KMS-11 (cell line): ENCODE measurements around the gene LPIN2.
"Not testable (repeated sequence)": the region's sequence is repeated elsewhere in the genome, so short reads cannot be mapped to it uniquely, and the experiment has no call there.

ENCODE experiments used
- H2AFZ ChIP-seq: fragments of 200-600 bp; sonication (generic); 2 replicates; pipeline ENCODE4 v1.6.1; 2016; ENCODE audit warnings: antibody characterized with exemption, mixed run types, low read depth
- H3K27ac ChIP-seq: fragments of 200-600 bp; sonication (generic); 2 replicates; pipeline ENCODE4 v1.6.1; 2016; ENCODE audit warnings: mild to moderate bottlenecking, mixed run types
- H3K27me3 ChIP-seq: fragments of 200-600 bp; sonication (generic); 2 replicates; pipeline ENCODE4 v1.6.1; 2017; ENCODE audit warnings: mild to moderate bottlenecking, low read depth, mixed run types, moderate library complexity; ENCODE audit not compliant: insufficient read depth
- H3K36me3 ChIP-seq: fragments of 200-600 bp; sonication (generic); 2 replicates; pipeline ENCODE4 v1.6.1; 2017; ENCODE audit warnings: mild to moderate bottlenecking, mixed run types; ENCODE audit not compliant: insufficient read depth
- H3K4me1 ChIP-seq: fragments of 200-600 bp; sonication (generic); 2 replicates; pipeline ENCODE4 v1.6.1; 2016; ENCODE audit warnings: mild to moderate bottlenecking, low read depth, mixed run types; ENCODE audit not compliant: poor library complexity, severe bottlenecking
- H3K4me2 ChIP-seq: fragments of 200-600 bp; sonication (generic); 2 replicates; pipeline ENCODE4 v1.7.0; 2016; ENCODE audit warnings: mild to moderate bottlenecking, mixed run types
- H3K4me3 ChIP-seq: fragments of 200-600 bp; sonication (generic); IDR thresholded peaks from 2 replicates; pipeline ENCODE4 v1.6.1; 2017; ENCODE audit warnings: low read depth, low read length, mixed read lengths; ENCODE audit not compliant: insufficient read depth
- H3K79me2 ChIP-seq: fragments of 200-600 bp; sonication (generic); 2 replicates; pipeline ENCODE4 v1.6.1; 2016; ENCODE audit warnings: low read depth, mixed run types; ENCODE audit not compliant: insufficient read depth
- H3K9ac ChIP-seq: fragments of 200-600 bp; sonication (generic); 2 replicates; pipeline ENCODE4 v1.6.1; 2016; ENCODE audit warnings: mild to moderate bottlenecking, mixed run types
- H4K20me1 ChIP-seq: fragments of 200-600 bp; sonication (generic); 2 replicates; pipeline ENCODE4 v1.6.1; 2016; ENCODE audit warnings: mild to moderate bottlenecking, mixed run types; ENCODE audit not compliant: insufficient read depth
- CTCF ChIP-seq: fragments of 200-600 bp; sonication (generic); conservative IDR thresholded peaks from 2 replicates; pipeline ENCODE4 v1.6.1; 2017; ENCODE audit warnings: low read depth, mild to moderate bottlenecking, antibody characterized with exemption, low read length, moderate library complexity, mixed read lengths

The LPIN2 gene

GRCh38 chr18:3007491-3007890 lies 5.5 kb downstream of the LPIN2 start:
- no peak overlapping the region for H3K9ac ChIP-seq
- H3K4me2 ChIP-seq, result no peak overlapping the region
- H3K36me3 ChIP-seq, result no peaks in the 10 kb centered on the region
- no peaks in the 10 kb centered on the region for H4K20me1 ChIP-seq
- H3K4me1 ChIP-seq, result no peaks in the 10 kb centered on the region
- H3K27me3 ChIP-seq, result no peaks in the 10 kb centered on the region
- peaks cover 13% of the 10 kb centered on the region for H3K79me2 ChIP-seq
- H2AFZ ChIP-seq, result no peak overlapping the region
- no peak overlapping the region for H3K4me3 ChIP-seq
- TF ChIP-seq CTCF, result no peak
- H3K27ac ChIP-seq, result no peak overlapping the region

GRCh38 chr18:3005462-3005861 lies 7.5 kb downstream of the LPIN2 start:
- H3K36me3 ChIP-seq, result no peaks in the 10 kb centered on the region
- no peak overlapping the region for H3K27ac ChIP-seq
- no peak overlapping the region for H2AFZ ChIP-seq
- H3K4me3 ChIP-seq, result no peak overlapping the region
- no peaks in the 10 kb centered on the region for H3K27me3 ChIP-seq
- no peak overlapping the region for H3K9ac ChIP-seq
- no peak overlapping the region for H3K4me2 ChIP-seq
- TF ChIP-seq CTCF, result no peak
- H3K79me2 ChIP-seq, result peaks cover 10% of the 10 kb centered on the region; the same call in 1 of the 2 replicates
- H4K20me1 ChIP-seq, result no peaks in the 10 kb centered on the region
- H3K4me1 ChIP-seq, result no peaks in the 10 kb centered on the region

- not testable (repeated sequence) for H3K4me2 ChIP-seq, H3K27ac ChIP-seq, H2AFZ ChIP-seq, H3K79me2 ChIP-seq, H3K4me3 ChIP-seq, H3K27me3 ChIP-seq, H3K36me3 ChIP-seq, H3K4me1 ChIP-seq, H3K9ac ChIP-seq, H4K20me1 ChIP-seq
These were observed 9.2 kb downstream of the LPIN2 start for GRCh38 chr18:3003766-3004165.

GRCh38 chr18:3002732-3003131 lies 10.2 kb downstream of the LPIN2 start:
- Histone ChIP-seq H3K4me3 (no peak overlapping the region), H4K20me1 (no peaks in the 10 kb centered on the region), H3K4me2 (no peak overlapping the region), H3K79me2 (peaks cover 5% of the 10 kb centered on the region; the same call in 1 of the 2 replicates), H2AFZ (no peak overlapping the region), H3K9ac (no peak overlapping the region), H3K27me3 (no peaks in the 10 kb centered on the region), H3K4me1 (peaks cover 12% of the 10 kb centered on the region), H3K36me3 (no peaks in the 10 kb centered on the region), H3K27ac (no peak overlapping the region)
- no peak for TF ChIP-seq CTCF

GRCh38 chr18:2998644-2999043 lies 14.3 kb downstream of the LPIN2 start:
- H3K79me2 ChIP-seq, result peaks cover 5% of the 10 kb centered on the region; the same call in 1 of the 2 replicates
- H3K4me3 ChIP-seq, result no peak overlapping the region
- no peaks in the 10 kb centered on the region for H3K36me3 ChIP-seq
- no peak overlapping the region for H3K9ac ChIP-seq
- peaks cover 30% of the 10 kb centered on the region for H3K4me1 ChIP-seq
- no peak overlapping the region for H3K27ac ChIP-seq
- H3K4me2 ChIP-seq, result no peak overlapping the region
- no peaks in the 10 kb centered on the region for H4K20me1 ChIP-seq
- H2AFZ ChIP-seq, result no peak overlapping the region
- H3K27me3 ChIP-seq, result no peaks in the 10 kb centered on the region
- no peak for TF ChIP-seq CTCF
